ENCODE results near the gene EIF4B.

Gene EIF4B

DNA sequence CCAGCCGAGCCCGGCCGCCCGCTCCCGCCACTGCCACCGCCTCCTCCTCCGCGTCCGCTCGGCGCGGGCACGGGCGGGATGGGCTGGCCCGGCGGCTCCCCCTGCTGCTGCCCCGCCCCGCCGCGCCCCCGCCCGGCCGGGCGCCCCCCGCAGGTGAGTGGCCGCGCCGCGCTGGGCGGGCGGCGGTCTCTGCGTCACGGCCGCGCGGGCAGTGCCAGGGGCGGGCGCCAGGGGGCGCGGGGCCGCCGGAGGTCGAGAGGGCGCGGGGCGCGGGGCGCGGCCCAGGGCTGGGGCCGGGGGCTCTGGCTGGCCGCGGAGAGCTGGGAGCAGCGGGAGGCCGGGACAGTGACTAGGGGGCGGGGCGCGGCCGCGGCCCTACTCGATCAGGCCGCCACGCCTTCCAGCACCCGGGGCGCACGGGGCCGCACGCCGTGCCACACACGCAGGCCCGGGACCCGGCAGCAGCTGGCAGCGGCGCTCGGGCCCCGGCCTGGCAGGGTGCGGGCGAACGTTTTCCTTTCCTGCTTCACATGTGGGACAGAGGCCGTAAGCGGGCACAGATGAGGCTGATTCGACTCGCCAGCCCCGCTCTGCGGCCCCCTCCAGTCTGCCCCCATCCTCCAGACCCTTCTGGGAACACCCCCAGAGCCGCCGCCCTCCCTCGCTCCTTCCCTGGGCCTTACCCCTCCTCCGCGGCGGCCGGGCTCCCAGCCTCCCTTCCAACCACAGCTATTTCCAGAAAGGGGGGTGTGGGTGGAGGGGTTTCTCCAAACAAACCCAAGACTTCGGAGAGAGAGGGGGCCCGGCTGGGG lies 41.2 kb downstream of the EIF4B start:
- peak; percentile 35 to 59 (median 53) for DNase-seq

DNA sequence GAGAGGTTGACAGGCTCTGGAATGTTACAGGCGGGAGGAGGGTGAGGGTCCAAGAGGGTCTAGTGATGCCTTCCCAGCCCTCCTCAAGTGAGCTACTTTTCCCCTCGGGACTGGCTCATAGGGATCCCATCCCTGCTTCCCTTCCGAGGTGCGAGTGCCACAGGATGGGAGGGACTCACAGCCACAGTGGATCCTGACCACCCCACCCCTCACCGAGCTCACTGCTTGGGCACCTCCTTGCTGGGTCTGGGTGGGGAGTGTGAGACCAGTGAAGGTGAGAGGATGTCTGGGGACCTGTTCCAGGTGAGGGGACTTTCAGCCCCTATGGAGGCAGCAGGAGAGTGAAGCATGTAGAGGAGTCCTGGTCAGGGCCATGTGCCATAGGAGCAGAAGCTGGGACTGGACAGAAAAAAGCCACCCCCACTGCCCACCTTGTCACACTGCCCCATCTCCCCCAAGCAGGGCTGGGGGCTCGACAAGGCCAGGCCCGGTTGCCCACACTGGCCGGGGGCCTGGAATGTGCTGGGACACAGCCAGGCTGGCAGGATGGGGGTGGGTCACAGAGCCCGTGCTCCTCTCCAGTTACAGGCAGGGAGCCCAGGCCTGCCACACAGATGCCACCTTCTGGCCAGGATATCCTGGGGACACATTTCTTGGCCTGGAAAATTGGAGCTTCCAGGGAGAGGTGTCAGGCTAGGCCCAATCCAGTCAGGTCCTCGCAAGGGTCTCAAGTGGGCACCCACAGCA lies 42.0 kb downstream of the EIF4B start:
- no peak for DNase-seq

DNA sequence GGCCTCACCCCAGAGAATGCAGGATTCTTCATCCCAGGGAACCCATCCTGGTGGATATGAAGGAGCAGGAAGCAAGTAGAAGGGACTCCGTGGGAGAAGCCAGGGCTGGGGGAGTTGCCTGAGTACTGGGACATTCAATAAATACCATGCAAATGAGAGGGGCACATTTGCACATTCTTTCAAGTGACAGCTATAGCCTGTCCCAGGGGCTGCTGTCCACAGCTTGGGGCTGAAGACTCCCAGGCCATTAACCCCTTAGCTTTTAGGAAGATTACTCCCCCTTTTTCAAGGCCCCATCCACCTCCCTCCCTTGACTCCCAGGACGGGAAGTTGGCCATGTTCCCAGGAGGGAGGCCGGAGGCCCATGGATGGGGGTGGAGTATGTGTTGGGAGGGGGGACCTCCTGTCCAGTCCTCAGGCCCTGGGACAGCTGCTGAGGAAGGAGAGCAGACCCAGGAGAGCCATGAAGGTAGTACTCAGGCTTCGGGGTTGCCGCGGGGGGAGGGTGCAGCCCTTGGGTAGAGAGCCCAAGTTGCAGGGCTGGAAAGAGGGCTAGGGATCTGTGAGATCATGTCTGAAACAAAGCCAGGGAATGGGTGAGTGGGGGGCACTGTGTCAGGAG lies 42.6 kb downstream of the EIF4B start:
- DNase-seq, result no peak

DNA sequence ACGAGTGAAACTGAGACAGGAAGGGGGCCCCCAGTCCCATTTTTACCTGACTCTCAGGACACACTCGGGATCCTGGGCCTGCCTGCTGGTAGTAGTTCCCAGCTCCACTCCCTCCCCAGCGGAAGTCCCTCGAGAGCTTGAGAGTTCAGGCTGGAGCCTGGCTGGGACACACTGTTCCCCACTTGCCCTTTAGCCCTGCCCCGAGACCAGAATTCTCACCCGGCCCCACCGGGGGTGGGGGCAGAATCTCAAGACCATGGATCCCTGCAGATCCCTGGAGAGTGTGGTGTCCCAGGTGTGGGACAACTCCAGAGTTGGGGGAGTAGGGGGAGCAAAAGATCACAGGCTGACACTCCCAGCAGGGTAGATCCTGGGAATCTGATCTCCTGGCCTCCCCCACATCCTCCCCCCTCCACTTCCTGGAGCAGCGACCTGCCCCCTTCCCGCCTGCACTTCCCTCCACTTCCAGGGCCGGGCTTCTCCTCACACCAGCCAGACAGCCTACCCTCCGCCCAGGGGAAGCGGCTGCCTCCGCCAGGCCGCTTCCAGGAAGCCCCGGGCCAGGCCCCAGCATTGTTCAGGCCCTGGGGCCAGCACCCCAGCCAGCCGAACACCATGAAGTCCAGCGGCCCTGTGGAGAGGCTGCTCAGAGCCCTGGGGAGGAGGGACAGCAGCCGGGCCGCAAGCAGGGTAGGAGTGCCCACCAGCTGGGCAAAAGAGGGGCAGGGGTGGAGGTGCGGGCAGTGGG lies 43.5 kb downstream of the EIF4B start, which contains the start of gene TNS2:
TNS2 (plus strand) TSS at position 495 of the 748 bp plus-strand sequence; CDS start at position 616, 121 bp downstream.
- DNase-seq, result no peak

DNA sequence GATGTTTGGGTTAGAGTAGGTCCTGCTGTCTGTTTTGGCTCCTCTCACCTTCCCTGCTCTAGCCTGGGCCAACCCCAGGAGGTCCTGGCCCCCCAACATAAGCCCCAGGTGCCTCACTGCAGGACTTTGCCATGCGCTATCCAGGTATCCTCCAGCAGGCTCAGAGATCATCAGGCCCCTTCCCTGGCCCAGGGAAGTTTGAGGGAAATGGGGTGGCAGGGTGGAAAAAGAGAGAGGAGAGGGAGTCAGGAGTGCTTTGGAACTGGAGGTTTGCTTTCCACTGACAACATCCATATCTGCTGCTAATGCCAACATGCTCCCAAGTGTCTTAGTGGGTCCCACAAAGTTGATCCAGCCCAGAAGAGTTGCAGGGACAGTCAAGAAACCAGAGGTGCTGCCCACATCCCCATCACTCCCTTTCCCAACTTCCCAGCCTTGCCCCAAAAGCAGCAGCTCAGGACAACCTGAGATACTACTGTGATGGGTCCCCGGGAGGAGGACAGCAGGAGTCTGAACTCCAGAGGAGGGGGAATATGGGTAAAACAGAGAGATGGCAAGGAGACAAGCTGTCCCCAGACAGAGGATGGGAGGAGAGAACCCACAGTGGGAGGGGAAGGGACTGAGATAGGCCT lies 44.3 kb downstream of the EIF4B start:
- no peak for DNase-seq

DNA sequence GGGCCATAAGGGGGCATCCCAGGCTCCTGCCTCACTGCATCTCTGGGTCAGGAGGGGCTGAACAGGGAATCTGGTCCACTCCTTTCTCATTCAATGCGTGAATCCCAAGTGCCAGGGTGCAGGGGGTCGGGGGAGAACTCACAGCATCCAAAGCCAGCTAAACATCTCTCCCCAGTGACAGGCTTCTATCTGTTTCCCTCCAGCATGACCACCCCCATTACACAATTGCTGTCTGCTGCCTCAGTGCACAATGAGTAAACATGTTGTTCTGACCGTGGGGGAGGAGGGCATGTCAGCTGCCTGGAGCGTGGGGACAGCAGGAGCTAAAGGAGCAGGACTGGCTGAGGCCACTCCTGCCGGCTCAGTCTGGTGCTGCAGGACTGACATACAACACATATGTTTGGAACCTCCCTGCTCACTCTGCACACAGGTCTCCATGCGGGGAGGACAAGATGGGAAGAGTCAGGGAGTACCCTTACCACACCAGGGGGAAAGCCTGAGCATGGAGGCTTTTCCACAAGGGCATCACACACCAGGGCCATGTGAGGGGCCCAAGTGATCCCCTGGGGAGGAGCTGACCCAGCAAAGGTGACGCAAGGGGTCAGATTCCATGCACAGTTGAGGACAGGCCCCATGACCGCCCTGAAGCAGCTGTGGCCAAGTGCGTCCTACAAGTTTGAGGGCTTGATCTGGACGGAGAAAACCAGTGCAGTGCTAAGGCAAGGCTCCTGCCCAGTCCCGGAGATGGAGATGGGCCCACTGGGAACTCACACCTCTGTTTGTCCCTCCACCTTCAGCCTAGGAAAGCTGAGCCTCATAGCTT lies 45.0 kb downstream of the EIF4B start:
- no peak for DNase-seq

DNA sequence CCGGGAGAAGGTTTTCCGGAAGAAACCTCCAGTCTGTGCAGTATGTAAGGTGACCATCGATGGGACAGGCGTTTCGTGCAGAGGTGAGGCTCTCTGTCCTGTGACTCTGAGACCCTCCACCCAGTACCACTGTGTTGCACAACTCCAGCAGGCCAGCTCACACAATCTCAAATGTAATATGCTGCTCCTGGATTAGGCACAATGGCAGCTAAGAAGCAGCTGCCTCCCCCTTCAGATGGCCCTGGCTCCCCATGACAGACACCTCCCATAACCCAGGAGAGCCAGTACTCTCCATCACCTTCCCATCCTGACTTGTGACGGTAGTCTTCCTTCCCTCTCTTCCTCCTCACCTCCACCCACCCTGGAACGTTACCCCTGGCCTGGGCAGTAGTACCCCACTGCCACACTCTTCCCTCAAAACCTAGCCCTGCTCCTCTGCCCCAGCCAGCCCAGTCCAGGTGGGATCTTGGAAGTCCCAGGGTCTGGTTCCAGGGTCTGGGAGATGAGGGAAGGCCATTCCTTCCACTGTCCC lies 45.7 kb downstream of the EIF4B start:
- DNase-seq, result no peak

DNA sequence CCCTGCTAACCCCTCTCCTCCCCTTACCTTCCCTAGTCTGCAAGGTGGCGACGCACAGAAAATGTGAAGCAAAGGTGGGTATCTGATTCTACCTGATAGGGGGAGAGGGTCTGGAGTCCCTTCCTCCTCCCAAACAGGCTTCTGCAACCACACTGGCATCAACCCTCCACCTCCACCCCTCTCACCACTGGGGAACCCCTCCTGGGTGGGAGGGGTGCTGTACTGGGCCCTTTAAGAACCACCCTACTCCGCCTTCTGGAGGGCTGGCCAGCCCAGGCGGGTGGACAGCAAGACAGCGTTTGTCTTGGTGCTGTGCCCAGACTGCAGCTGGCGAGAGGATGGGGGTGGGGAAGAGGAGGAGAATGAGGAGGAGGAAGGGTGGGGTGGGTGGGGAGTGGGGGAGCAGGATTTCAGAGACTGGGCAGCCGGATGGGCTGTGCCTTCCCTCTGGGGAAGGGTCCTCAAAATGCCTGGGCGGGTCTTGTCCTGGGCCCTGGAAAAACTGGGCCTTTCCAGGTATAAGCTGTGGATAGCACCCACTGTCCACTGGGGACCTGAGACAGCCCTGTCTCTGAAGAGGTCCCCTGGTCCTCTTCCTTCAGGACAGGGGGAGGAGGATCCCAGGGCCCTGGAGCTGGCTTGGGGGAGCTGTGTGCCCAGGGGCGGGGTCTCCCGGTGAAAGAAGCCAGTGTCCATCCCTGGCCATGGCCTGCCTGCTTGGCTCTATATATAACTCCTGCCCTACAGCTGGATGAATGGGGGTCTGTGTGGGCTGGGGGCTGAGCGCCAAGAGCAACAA lies 46.4 kb downstream of the EIF4B start:
- no peak for DNase-seq

DNA sequence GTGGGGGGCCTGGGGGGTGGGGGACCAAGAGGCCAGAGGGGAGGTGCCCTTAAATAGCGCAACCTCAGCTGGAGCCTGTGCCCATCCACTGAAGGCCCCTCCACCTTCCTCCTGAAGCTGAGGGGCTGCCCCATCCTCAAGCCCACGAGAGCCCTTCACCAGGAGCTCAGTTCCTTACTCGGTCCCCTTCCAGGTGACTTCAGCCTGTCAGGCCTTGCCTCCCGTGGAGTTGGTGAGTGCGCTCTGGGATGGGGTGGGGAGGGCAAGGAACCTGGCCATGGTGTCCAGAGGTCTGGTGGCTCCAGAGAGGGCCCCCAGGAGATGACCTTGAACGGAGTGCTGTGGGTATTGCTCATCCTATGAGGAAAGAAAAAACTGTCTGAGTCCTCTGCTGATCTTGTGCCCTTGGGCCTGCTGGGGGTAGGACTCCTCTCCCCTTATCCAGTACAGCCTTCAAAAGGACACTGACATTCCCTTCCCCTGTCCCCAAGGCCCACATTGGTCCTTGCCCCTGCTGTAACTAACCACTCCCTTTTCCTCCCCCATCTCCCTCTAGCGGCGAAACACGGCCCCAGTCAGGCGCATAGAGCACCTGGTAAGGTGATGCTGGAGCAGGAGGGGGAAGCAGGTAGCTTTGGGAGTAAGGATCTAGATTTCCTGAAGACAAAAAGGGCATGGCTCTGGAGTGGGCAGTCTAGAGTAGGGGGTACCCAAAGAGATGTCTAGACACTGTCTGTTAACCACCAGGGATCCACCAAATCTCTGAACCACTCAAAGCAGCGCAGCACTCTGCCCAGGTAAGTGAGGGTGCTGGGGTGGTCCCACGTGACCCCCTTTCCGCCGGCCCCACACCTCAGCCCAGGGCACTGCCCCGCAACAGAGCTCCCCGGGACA lies 47.2 kb downstream of the EIF4B start:
- DNase-seq, result peak in 3 of 4 experiments; percentile 22 to 26 (median 23)

DNA sequence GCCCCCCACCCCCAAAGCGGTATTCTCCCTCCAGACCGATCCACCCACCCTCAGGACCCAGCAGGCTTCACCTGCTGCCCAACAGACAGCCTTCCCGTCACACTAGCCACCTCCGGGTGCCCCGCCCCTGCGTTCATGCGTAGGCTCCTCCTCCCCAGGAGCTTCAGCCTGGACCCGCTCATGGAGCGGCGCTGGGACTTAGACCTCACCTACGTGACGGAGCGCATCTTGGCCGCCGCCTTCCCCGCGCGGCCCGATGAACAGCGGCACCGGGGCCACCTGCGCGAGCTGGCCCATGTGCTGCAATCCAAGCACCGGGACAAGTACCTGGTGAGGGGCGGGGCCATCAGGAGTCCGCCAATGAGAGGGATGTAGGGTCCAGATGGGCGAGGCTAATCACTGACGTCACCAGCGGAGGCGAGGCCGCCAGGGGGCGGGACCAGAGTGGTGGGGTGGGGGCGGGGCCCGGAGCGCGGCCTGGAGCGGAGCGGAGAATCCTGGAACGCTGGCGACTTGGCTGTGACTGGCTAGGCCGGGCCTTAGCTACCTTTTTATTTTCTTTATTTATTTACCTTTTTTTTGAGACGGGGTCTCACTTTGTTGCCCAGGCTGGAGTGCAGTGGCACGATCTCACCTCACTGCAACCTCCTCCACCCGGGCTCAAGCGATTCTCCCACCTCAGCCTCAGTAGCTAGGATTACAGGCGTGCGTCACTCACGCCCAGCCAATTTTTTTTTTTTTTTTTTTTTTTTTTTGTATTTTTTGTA lies 48.0 kb downstream of the EIF4B start:
- peak; percentile 84 to 90 (median 88) for DNase-seq

DNA sequence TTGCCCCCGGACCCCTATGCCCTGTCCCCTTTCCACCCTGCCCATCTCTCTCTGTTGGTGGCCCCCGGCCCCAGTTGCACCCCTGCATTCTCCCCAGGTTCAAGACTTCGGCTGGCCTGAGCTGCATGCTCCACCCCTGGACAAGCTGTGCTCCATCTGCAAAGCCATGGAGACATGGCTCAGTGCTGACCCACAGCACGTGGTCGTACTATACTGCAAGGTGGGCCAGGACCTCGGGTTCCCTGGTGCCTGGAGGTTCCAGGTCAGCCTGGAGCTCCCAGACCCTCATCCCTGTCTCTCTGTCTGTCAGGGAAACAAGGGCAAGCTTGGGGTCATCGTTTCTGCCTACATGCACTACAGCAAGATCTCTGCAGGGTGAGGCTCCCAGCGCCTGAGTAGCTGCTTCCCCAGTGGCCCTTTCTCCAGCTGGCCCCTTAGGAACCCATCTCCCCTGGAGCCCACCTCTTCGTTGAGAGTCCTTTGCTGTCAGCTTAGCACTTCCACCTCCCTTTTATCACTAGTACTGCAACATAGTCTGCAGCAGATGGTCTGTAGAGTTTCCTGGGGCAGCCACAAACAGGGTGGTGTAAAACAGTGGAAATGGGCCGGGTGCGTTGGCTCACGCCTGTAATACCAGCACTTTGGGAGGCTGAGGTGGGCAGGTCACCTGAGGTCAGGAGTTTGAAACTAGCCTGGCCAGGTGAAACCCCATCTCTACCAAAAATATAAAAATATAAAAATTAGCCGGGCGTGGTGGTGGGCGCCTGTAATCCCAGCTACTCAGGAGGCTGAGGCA lies 49.4 kb downstream of the EIF4B start:
- no peak for DNase-seq

DNA sequence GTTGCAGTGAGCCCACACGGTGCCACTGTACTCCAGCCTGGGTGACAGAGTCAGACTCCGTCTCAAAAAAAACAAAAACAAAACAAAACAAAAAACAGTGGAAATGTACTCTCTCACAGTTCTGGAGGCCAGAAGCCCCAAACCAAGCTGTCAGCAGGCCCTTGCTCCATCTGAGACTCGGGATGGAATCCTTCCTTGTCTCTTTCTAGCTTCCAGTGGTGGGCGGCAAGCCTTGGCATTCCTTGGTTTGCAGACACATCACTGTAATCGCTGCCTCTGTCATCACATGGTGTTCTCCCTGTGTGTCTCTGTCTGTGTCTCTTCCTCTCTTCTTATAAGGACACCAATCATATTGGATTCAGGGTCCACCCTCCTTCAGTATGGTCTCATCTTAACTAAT lies 50.0 kb downstream of the EIF4B start:
- no peak for DNase-seq

DNA sequence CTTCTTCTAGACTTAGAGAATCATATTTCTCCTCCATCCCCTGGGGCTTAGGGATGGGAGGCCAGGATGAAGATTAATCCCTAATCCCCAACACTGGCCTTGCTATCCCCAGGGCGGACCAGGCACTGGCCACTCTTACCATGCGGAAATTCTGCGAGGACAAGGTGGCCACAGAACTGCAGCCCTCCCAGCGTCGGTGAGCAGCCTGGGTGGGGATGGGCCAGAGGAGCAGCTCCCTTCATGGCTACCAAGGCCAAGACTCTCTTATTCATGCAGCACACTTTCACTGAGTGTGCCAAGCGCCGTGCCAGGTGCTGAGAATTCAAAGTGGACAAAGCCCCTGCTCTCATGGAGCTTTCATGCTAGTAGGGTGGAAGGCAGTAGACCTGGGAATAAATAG lies 50.6 kb downstream of the EIF4B start:
- no peak for DNase-seq

DNA sequence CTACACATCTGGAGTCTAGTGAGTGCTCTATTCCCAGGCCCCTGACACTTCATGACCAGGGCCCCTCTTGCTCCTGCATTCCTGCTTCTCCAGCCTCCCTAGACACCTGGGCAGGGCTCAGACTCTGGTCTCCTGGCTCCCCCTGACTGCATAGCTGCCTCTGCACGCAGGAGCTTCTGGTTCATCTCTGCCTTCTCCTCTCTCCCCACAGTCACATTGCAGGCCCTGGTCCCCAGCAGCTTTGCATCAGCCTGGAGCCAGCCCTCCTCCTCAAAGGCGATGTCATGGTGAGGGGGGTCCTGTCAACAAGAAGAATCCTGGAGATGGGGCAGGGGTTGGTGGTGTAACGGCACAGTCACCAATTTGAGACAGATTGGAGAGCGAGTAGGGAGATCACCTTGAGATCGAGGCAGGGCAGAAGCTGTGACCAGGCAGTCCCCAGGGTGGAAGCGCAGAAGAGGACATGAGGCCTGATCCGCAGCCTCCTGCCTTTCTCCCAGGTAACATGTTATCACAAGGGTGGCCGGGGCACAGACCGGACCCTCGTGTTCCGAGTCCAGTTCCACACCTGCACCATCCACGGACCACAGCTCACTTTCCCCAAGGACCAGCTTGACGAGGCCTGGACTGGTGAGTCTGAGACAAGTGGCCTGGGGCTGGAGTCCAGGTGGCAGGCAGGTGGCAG lies 51.7 kb downstream of the EIF4B start:
- DNase-seq, result no peak

DNA sequence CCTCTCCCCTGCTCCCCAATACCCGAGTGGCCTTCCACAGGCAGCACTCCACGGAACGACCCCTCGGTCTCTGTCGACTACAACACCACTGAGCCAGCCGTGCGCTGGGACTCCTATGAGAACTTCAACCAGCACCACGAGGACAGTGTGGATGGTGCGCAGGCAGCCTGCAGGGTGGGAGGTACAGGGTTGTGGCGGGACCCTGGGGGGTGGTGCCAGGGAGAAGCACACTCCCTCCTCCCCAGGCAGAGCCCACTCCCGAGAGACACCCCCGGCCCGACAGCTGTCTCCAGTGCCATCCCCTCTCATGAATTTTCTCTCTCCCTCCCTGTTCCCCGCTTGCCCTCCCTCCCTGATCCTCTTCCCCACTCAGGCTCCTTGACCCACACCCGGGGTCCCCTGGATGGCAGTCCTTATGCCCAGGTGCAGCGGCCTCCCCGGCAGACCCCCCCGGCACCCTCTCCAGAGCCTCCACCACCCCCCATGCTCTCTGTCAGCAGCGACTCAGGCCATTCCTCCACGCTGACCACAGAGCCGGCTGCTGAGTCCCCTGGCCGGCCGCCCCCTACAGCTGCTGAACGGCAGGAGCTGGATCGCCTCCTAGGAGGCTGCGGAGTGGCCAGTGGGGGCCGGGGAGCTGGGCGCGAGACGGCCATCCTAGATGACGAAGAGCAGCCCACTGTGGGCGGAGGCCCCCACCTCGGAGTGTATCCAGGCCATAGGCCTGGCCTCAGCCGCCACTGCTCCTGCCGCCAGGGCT lies 52.6 kb downstream of the EIF4B start:
- no peak for DNase-seq

DNA sequence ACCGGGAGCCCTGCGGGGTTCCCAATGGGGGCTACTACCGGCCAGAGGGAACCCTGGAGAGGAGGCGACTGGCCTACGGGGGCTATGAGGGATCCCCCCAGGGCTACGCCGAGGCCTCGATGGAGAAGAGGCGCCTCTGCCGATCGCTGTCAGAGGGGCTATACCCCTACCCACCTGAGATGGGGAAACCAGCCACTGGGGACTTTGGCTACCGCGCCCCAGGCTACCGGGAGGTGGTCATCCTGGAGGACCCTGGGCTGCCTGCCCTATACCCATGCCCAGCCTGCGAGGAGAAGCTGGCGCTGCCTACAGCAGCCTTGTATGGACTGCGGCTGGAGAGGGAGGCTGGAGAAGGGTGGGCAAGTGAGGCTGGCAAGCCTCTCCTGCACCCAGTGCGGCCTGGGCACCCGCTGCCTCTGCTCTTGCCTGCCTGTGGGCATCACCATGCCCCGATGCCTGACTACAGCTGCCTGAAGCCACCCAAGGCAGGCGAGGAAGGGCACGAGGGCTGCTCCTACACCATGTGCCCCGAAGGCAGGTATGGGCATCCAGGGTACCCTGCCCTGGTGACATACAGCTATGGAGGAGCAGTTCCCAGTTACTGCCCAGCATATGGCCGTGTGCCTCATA lies 53.3 kb downstream of the EIF4B start:
- DNase-seq, result no peak
